ENCODE data around the gene NDUFS4. TPM values are rescaled to one million over a fixed set of nuclear protein-coding genes. Genes with fewer than 3 reads are reported as not detected.

NDUFS4 gene
- total RNA-seq, 1 experiment from 2014 or later = 84.1 TPM

DNA sequence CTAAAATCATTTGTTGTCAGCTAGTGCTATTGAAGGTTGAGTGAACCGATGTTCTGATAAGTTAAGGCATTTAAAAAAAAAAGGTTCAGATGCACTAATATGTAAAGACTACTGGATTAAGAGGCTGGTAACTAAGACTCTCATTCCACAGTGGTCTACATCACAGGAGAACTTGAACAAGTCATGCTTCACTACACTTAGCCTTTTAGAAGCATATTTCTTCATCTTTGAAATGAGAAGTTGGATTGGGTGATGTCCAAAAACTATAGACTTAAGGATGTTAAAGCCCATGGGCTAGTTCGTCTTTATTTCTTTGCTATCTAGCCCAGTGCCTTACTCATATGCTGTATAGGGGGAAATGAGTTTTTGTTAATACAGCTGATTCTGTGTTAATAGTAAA lies 107.2 kb downstream of the NDUFS4 start:
- ChIA-PET POLR2A (ENCODE audit: unreplicated experiment) (no interaction called here), CTCF (no interaction called here)
- BruUV-seq (replicated peaks) = no TSS peak
- no peaks in the 10 kb centered on the region for H3K4me1 ChIP-seq (replicated peaks; ENCODE audit: insufficient read depth)
- DNase-seq = no peak
- H3K9me3 ChIP-seq (ENCODE audit: insufficient read depth, low read depth) = no peaks in the 10 kb centered on the region
- intact Hi-C loops (cut with micrococcal nuclease; ENCODE audit: unreplicated experiment) = no loop called here
- H3K4me3 ChIP-seq = no peak overlapping the region
- H3K27me3 ChIP-seq (ENCODE audit: insufficient read depth, low read depth) = no peaks in the 10 kb centered on the region
- H2AFZ ChIP-seq = no peak overlapping the region
- no peaks in the 10 kb centered on the region for H3K9me2 ChIP-seq (ENCODE audit: insufficient read depth)
- H3K27ac ChIP-seq = no peak overlapping the region
- H3K79me2 ChIP-seq (ENCODE audit: low read depth) = no peaks in the 10 kb centered on the region
- H3F3A ChIP-seq (ENCODE audit: insufficient read depth, low read depth) = no peaks in the 10 kb centered on the region
- no peak for TF ChIP-seq CTCF (conservative IDR thresholded peaks at IDR 0.05)
- no peak for TF ChIP-seq EZH2 (IDR thresholded peaks at IDR 0.05; ENCODE audit: low read depth)
- no peak overlapping the region for H3K4me2 ChIP-seq
- H3K36me3 ChIP-seq (ENCODE audit: low read depth) = no peaks in the 10 kb centered on the region
- no peaks in the 10 kb centered on the region for H4K20me1 ChIP-seq (ENCODE audit: insufficient read depth)

DNA sequence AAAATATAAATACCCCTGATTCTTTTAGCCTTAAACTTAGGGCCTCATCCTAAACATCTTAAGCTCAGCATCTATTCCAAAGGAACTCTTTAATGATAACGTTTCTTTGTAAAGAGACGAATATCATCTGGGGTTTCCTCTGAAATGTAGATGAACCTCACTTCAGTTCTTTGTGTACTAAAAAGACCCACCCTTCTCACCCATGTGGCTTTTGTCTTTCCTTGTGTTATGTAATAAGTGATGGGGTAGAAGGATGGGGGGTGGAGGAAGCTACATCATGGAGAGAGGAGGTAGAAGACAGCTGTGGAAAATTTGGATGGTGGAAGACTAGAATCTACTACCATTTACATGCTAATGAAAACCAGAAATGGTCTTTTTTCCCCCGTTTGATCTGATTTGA lies 111.0 kb downstream of the NDUFS4 start:
- no peaks in the 10 kb centered on the region for H3F3A ChIP-seq (ENCODE audit: insufficient read depth, low read depth)
- TF ChIP-seq EZH2 (IDR thresholded peaks at IDR 0.05; ENCODE audit: low read depth) (no peak), CTCF (conservative IDR thresholded peaks at IDR 0.05) (no peak)
- no TSS peak for BruUV-seq (replicated peaks)
- no peaks in the 10 kb centered on the region for H3K4me1 ChIP-seq (replicated peaks; ENCODE audit: insufficient read depth)
- CTCF ChIA-PET = no interaction called here
- H3K79me2 ChIP-seq (ENCODE audit: low read depth) = no peaks in the 10 kb centered on the region
- POLR2A ChIA-PET (ENCODE audit: unreplicated experiment) = no interaction called here
- H4K20me1 ChIP-seq (ENCODE audit: insufficient read depth) = no peaks in the 10 kb centered on the region
- no peak for DNase-seq
- H2AFZ ChIP-seq = no peak overlapping the region
- H3K27me3 ChIP-seq (ENCODE audit: insufficient read depth, low read depth) = no peaks in the 10 kb centered on the region
- H3K4me3 ChIP-seq = no peak overlapping the region
- intact Hi-C loops (cut with micrococcal nuclease; ENCODE audit: unreplicated experiment) = no loop called here
- no peak overlapping the region for H3K4me2 ChIP-seq
- H3K27ac ChIP-seq = no peak overlapping the region
- no peaks in the 10 kb centered on the region for H3K36me3 ChIP-seq (ENCODE audit: low read depth)
- no peaks in the 10 kb centered on the region for H3K9me3 ChIP-seq (ENCODE audit: insufficient read depth, low read depth)
- H3K9me2 ChIP-seq (ENCODE audit: insufficient read depth) = no peaks in the 10 kb centered on the region

DNA sequence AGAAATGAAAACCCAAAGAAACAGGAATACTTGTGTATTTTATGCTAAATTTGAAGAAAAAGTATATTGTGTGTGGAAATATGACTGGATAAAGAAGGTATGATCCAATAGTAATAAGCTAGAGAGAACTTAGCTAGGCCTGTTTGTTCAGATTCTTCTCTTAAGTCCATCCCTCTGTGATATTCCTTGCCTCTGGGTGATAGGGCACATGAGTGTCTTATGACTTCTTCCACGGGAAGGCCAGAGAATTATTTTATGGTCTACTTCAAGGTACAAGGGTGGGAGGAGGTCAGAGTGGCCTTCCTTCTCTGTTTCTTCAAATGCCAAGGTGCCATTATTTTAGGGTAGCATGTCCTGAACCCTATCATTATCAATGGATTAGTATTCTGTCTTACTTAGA lies 113.7 kb downstream of the NDUFS4 start:
- BruUV-seq (replicated peaks) = no TSS peak
- Histone ChIP-seq H4K20me1 (ENCODE audit: insufficient read depth) (no peaks in the 10 kb centered on the region), H3K4me2 (no peak overlapping the region), H2AFZ (no peak overlapping the region), H3K27ac (no peak overlapping the region), H3K36me3 (ENCODE audit: low read depth) (no peaks in the 10 kb centered on the region), H3K27me3 (ENCODE audit: insufficient read depth, low read depth) (no peaks in the 10 kb centered on the region), H3K4me3 (no peak overlapping the region), H3K9me2 (ENCODE audit: insufficient read depth) (no peaks in the 10 kb centered on the region), H3F3A (ENCODE audit: insufficient read depth, low read depth) (no peaks in the 10 kb centered on the region), H3K4me1 (replicated peaks; ENCODE audit: insufficient read depth) (no peaks in the 10 kb centered on the region), H3K79me2 (ENCODE audit: low read depth) (no peaks in the 10 kb centered on the region), H3K9me3 (ENCODE audit: insufficient read depth, low read depth) (no peaks in the 10 kb centered on the region)
- CTCF ChIA-PET = no interaction called here
- intact Hi-C loops (cut with micrococcal nuclease; ENCODE audit: unreplicated experiment) = no loop called here
- DNase-seq = no peak
- no peak for TF ChIP-seq CTCF (conservative IDR thresholded peaks at IDR 0.05)
- POLR2A ChIA-PET (ENCODE audit: unreplicated experiment) = no interaction called here

Measured in PC-9 (cell line).